Subcutaneous abdominal adipose tissue (tissue), 5 donors: ENCODE results near the gene ARHGEF40.

ENCODE experiments used
- H3K27ac ChIP-seq: one replicate; pipeline ENCODE4 v1.7.0; 2013; ENCODE audit warnings: low read depth, mild to moderate bottlenecking, inconsistent platforms, low read length, moderate library complexity
- H3K27me3 ChIP-seq, 5 donors: one replicate each; pipeline ENCODE4 v1.7.0; 2013; ENCODE audit warnings: low read length in 5 of 5, inconsistent platforms in 1 of 5; ENCODE audit not compliant: control insufficient read depth in 5 of 5, insufficient read depth in 4 of 5
- H3K36me3 ChIP-seq, 5 donors: one replicate each; pipeline ENCODE4 v1.7.0; 2013; ENCODE audit warnings: low read length in 5 of 5; ENCODE audit not compliant: control insufficient read depth in 5 of 5, insufficient read depth in 5 of 5
- H3K4me1 ChIP-seq, 5 donors: one replicate each; pipeline ENCODE4 v1.7.0; 2013; ENCODE audit warnings: low read length in 5 of 5, mild to moderate bottlenecking in 3 of 5, moderate library complexity in 1 of 5; ENCODE audit not compliant: control insufficient read depth in 5 of 5, insufficient read depth in 5 of 5
- H3K4me3 ChIP-seq, 5 donors: one replicate each; pipeline ENCODE4 v1.7.0; 2013; ENCODE audit warnings: low read length in 5 of 5, low read depth in 1 of 5
- H3K9ac ChIP-seq, 5 donors: one replicate each; pipeline ENCODE4 v1.7.0; 2013; ENCODE audit warnings: low read length in 5 of 5, mild to moderate bottlenecking in 4 of 5, moderate library complexity in 3 of 5
- H3K9me3 ChIP-seq, 5 donors: one replicate each; pipeline ENCODE4 v1.7.0; 2013; ENCODE audit warnings: low read length in 5 of 5; ENCODE audit not compliant: control insufficient read depth in 5 of 5
- donor health status: healthy.
- donor health status: healthy.
- donor health status: healthy.
- donor health status: healthy.
- donor health status: healthy.

Gene ARHGEF40

DNA sequence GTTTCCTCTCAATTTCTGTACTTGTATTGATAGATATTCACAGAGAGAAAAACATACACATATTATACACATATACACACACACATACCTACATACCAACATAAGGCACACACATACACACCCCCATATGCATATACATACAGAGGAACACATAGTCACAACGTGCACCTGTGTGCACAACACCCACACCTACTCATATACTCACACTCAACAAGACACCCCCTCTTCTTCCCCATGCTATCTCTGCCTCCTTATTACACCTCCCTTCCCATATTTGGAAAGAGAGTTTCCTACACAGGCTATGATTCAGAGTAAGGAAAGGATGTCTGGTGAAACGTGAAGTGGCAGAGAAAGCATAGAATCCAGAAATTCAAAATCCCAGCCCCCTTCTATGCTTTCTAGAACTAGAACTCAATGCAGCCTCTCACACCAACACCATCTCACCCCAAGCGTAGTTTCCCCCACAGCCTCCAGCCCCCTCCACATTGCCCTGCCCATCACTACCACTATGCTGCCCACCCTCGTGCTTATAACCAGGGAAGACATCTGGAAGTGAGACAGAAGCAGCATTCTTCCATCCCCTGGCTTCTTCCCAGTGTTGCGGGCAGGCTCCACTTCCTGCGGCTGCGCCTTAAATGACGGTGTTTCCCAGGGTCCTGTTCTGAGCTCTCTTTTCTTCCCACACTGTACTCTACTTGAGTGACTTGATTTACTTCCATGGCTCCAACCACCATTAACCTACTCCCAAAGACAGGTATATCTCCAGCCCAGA lies 10.1 kb upstream of the ARHGEF40 start:
- Histone ChIP-seq H3K4me1 (peaks cover 5 to 48% (median 44%) of the 10 kb centered on the region in 5 donors), H3K9ac (peak overlapping the region in 1 of 5 donors; percentile 7), H3K9me3 (no peaks in the 10 kb centered on the region), H3K4me3 (peak overlapping the region in 1 of 5 donors; percentile 44), H3K27ac (peak overlapping the region; percentile 82), H3K36me3 (no peaks in the 10 kb centered on the region), H3K27me3 (no peaks in the 10 kb centered on the region)

DNA sequence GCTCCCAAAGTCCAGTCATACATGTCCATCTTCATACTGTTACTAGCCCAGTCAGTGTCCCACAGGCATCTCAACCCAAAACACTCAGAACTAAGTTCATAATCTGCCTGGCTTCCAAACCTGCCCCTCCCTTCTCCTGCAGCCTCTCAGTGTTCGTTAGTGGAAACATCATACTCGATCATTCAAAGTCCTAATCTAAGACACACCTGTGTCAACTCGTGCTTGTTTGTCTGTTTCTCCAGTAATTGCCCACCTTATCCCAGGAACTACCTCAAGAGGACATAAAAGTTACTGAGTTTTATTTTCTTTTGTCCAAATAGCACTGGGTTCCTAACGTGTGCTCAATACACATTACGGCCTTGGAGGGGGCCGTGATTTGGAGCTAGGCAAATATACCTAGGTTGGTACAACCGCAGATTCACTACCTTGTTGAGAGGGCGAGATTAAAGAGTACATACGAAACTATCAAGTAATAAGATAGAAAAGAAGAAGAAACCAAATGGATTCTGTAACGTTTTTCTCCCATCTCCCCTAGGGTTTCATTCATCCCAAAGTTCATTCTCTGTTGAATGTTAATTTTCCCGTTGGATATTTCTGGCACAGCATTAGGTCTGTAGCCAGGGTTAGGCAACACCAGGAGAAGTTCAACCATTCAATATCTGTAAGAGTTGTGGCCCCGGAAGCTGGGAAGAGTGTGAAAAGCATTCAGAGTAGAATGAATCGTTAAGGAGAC lies 9.3 kb upstream of the ARHGEF40 start:
- Histone ChIP-seq H3K9ac (peak overlapping the region in 2 of 5 donors; percentile 7 to 54), H3K36me3 (no peaks in the 10 kb centered on the region), H3K4me3 (peak overlapping the region in 1 of 5 donors; percentile 44), H3K4me1 (peaks cover 5 to 47% (median 46%) of the 10 kb centered on the region in 5 donors), H3K27ac (peak overlapping the region; percentile 82), H3K27me3 (no peaks in the 10 kb centered on the region), H3K9me3 (no peaks in the 10 kb centered on the region)

DNA sequence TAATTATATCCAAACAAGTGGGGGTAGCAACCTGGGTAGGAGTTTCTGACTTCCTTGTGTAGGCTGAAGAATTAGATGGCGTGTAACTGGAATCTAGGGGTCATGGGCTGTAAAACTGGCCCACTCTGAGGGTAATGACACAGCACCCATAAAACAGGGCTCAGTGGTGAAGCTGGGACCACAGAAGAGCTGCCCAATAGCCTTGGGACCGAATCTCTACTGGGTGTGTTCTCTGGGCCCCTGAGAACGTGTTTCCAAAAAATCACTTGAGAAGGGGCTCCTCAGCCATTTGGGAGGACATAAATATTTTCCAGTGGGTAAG lies 8.8 kb upstream of the ARHGEF40 start:
- no peaks in the 10 kb centered on the region for H3K36me3 ChIP-seq
- H3K9me3 ChIP-seq: no peaks in the 10 kb centered on the region
- H3K4me3 ChIP-seq: peak overlapping the region in 1 of 5 donors; percentile 5
- H3K27me3 ChIP-seq: no peaks in the 10 kb centered on the region
- H3K27ac ChIP-seq: peak overlapping the region; percentile 82
- H3K9ac ChIP-seq: peak overlapping the region in 2 of 5 donors; percentile 53 to 54
- peaks cover 5 to 47% (median 45%) of the 10 kb centered on the region in 5 donors for H3K4me1 ChIP-seq

- peak overlapping the region in 4 of 5 donors; percentile 50 to 64 (median 58) for H3K9ac ChIP-seq
Measured at GRCh38 chr14:21063479-21063878, 6.6 kb upstream of the ARHGEF40 start.

DNA sequence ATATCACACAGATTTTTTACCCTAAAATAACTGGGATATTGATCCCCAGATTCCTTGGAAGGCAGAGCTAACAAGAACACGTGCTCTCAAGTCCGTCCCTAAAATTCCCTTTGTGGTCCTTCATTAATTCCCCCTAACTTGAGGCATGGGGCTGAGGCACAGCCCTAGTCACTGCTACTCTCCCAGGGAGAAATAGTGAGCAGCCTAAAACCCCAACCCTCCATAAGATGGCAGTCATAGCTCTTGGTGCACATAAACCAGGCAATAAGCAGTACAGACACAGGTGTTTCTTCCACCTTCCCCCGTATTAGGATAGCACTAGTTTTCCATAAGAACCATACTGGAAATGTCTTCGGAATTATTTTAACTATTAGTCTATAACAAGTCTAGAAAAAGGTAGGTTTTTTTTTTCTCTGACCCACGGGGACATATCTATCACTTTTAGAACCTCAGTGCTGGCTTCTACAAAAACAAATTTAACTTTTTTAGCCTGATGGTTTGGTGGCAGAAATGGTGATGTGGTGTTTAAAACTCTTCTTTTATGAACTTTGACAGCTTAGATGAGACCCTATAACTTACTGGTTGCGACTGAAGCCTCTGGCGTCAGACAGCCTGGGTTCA lies 3.1 kb upstream of the ARHGEF40 start:
- Histone ChIP-seq H3K9ac (no peak overlapping the region), H3K9me3 (no peaks in the 10 kb centered on the region), H3K36me3 (no peaks in the 10 kb centered on the region), H3K4me1 (peaks cover 8 to 56% (median 53%) of the 10 kb centered on the region in 5 donors), H3K27ac (peak overlapping the region; percentile 40), H3K27me3 (no peaks in the 10 kb centered on the region), H3K4me3 (no peak overlapping the region)

More at GRCh38 chr14:21063479-21063878, 6.6 kb upstream of the ARHGEF40 start:
- H3K27ac ChIP-seq: peak overlapping the region; percentile 82
- H3K4me3 ChIP-seq: no peak overlapping the region
- peaks cover 3 to 47% (median 42%) of the 10 kb centered on the region in 5 donors for H3K4me1 ChIP-seq
- H3K36me3 ChIP-seq: no peaks in the 10 kb centered on the region
- no peaks in the 10 kb centered on the region for H3K9me3 ChIP-seq
- no peaks in the 10 kb centered on the region for H3K27me3 ChIP-seq

DNA sequence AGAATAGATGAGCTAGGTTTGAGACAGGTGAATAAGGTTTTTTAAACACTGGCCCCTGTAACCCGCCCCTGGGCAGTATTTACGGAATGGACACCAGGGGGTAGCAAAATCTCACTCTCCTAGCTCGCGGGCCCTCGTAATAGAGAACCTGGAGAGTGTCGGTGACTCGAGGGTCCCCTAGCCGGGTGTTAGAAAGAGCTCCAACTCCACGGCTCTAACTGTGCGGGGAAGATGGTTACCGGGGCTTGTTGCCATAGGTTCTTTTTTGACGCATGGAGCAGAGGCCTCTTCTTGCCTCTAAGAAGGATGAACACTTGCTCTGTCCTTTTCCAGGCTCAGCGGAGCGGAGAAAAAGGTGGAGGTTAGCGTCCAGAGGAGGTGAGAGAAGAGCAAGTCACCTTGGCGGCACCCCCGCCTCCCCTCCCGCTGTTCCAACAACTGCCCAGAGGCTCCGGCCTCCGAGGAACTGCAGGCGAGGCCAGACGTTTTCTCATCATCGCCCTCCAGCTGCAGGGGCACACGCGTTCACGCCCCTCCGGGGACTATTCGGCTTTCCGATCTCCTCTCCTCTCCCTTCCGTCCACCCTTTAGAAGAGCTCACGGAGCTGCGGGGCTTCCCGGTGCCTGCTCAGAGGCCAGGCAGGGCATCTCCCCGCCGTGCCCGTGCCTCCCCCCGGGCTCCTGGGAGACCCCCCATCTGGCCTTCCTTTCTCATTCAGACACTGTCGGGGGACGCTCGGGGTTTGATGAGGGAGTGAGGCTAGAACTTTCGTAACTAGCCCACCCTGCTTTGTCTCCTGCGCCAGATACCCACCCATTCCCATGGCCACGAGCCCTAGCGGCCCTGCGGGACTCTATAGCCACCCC lies 1.4 kb upstream of the ARHGEF40 start:
- Histone ChIP-seq H3K4me3 (peak overlapping the region; percentile 69 to 88 (median 78)), H3K9ac (peak overlapping the region; percentile 56 to 92 (median 83)), H3K36me3 (peaks cover 0 to 15% (median 10%) of the 10 kb centered on the region in 5 donors), H3K27me3 (no peaks in the 10 kb centered on the region), H3K4me1 (peaks cover 16 to 55% (median 52%) of the 10 kb centered on the region in 5 donors), H3K27ac (peak overlapping the region; percentile 98), H3K9me3 (no peaks in the 10 kb centered on the region)

- H3K27ac ChIP-seq: peak overlapping the region; percentile 98
- peaks cover 16 to 56% (median 48%) of the 10 kb centered on the region in 5 donors for H3K4me1 ChIP-seq
- H3K9me3 ChIP-seq: no peaks in the 10 kb centered on the region
- peaks cover 0 to 23% (median 17%) of the 10 kb centered on the region in 5 donors for H3K36me3 ChIP-seq
- H3K9ac ChIP-seq: peak overlapping the region; percentile 56 to 92 (median 83)
- H3K27me3 ChIP-seq: no peaks in the 10 kb centered on the region
- H3K4me3 ChIP-seq: peak overlapping the region; percentile 69 to 88 (median 78)
Measured at GRCh38 chr14:21069388-21070082, 569 bp upstream of the ARHGEF40 start.

GRCh38 chr14:21070610-21071224 lies 613 bp downstream of the ARHGEF40 start:
- H3K9me3 ChIP-seq: no peaks in the 10 kb centered on the region
- peaks cover 16 to 57% (median 45%) of the 10 kb centered on the region in 5 donors for H3K4me1 ChIP-seq
- peak overlapping the region; percentile 98 for H3K27ac ChIP-seq
- peak overlapping the region; percentile 89 to 93 (median 91) for H3K9ac ChIP-seq
- no peaks in the 10 kb centered on the region for H3K27me3 ChIP-seq
- H3K4me3 ChIP-seq: peak overlapping the region; percentile 78 to 93 (median 87)
- peaks cover under 1 to 34% (median 29%) of the 10 kb centered on the region in 5 donors for H3K36me3 ChIP-seq
